HFFc6 (cell line): ENCODE results near the gene GPR82. TPM values are rescaled to one million over a fixed set of nuclear protein-coding genes. Genes with fewer than 3 reads are reported as not detected.

Experiments
- DNase-seq: peaks from one replicate; pipeline ENCODE4 v3.0.0-alpha.2; 2018
- H3K27ac Mint-ChIP-seq: 2 replicates; pipeline ENCODE4 v1.8.0; 2020; ENCODE audit warnings: mild to moderate bottlenecking, mixed read lengths
- H3K27me3 Mint-ChIP-seq: 2 replicates; pipeline ENCODE4 v1.8.0; 2021; ENCODE audit warnings: mild to moderate bottlenecking, moderate library complexity, mixed read lengths; ENCODE audit not compliant: insufficient read depth
- H3K36me3 Mint-ChIP-seq: 2 replicates; pipeline ENCODE4 v1.8.0; 2021; ENCODE audit warnings: low read depth, mixed read lengths
- H3K4me1 Mint-ChIP-seq: 2 replicates; pipeline ENCODE4 v1.8.0; 2020; ENCODE audit warnings: low read depth, mixed read lengths
- H3K4me3 Mint-ChIP-seq: 2 replicates; pipeline ENCODE4 v1.8.0; 2020; ENCODE audit warnings: mild to moderate bottlenecking, moderate library complexity, mixed read lengths
- H3K9me3 Mint-ChIP-seq: 2 replicates; pipeline ENCODE4 v1.8.0; 2020; ENCODE audit warnings: mild to moderate bottlenecking, mixed read lengths
- total RNA-seq, 6 experiments: library from RNA; stranded (reverse); fragmentation: NEBNext Ultra II Directional; extraction: Animal tissue kit (Norgen Biotek cat#: 25700); gene quantifications; 2 replicates in 1 of 6; 3 replicates in 5 of 6; pipeline ENCODE4 v1.2.3, GENCODE V29; 2021
- TF ChIP-seq, protein P1 (sequence below): fragments of 200-600 bp; sonication (generic); IDR thresholded peaks from 2 replicates; pipeline ENCODE4 v1.5.0; 2021; ENCODE audit warnings: antibody characterized with exemption, mild to moderate bottlenecking

The GPR82 gene
- total RNA-seq, 6 experiments from 2014 or later = not detected

DNA sequence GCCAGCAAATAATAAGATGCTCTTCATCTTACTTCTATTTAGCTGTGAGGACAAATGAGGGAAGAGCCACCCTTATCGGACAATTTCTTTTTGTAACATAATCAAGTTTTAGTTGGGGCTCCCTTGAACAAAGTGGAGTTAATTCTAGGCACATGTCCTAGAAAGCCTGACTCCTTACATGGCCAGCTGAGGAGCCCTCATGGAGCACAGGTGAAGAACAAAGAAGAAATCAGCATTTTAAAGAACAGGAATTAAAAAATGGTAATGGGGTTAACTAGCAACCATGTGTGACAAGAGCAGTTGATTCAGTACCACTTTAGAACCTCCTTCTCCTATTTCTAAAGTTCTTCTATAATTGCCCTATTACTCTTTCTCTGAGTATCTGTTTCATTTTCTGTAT, 15.9 kb downstream of the GPR82 start:
- Mint-ChIP-seq H3K9me3 (no peaks in the 10 kb centered on the region), H3K27ac (no peak overlapping the region), H3K36me3 (no peaks in the 10 kb centered on the region), H3K27me3 (no peaks in the 10 kb centered on the region; the same call in 1 of the 2 replicates), H3K4me1 (no peaks in the 10 kb centered on the region), H3K4me3 (no peak overlapping the region)
- no peak for DNase-seq
- TF ChIP-seq, protein P1, sequence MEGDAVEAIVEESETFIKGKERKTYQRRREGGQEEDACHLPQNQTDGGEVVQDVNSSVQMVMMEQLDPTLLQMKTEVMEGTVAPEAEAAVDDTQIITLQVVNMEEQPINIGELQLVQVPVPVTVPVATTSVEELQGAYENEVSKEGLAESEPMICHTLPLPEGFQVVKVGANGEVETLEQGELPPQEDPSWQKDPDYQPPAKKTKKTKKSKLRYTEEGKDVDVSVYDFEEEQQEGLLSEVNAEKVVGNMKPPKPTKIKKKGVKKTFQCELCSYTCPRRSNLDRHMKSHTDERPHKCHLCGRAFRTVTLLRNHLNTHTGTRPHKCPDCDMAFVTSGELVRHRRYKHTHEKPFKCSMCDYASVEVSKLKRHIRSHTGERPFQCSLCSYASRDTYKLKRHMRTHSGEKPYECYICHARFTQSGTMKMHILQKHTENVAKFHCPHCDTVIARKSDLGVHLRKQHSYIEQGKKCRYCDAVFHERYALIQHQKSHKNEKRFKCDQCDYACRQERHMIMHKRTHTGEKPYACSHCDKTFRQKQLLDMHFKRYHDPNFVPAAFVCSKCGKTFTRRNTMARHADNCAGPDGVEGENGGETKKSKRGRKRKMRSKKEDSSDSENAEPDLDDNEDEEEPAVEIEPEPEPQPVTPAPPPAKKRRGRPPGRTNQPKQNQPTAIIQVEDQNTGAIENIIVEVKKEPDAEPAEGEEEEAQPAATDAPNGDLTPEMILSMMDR = no peak

DNA sequence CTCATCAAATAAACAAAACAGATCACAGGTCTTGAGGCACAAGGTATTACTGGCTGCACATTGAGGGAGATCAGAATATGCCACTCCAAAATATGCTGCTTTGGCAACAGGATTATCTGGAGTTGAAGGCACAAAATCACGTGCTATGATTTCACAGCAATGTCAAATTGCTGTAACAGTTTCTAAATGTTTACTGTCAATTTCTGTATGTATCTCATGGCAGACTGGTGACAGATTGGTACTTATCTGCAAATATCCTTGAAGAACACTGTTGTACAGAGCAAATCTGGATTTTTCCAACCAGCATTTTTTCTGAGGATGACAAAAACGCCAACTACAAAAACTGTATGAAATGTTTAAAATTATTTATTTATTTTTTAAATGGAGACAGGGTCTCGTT, 26.7 kb downstream of the GPR82 start:
- TF ChIP-seq, protein P1 = no peak
- DNase-seq = no peak
- Mint-ChIP-seq H3K4me1 (no peaks in the 10 kb centered on the region), H3K9me3 (no peaks in the 10 kb centered on the region), H3K4me3 (no peak overlapping the region), H3K27ac (no peak overlapping the region), H3K36me3 (no peaks in the 10 kb centered on the region), H3K27me3 (no peaks in the 10 kb centered on the region)

DNA sequence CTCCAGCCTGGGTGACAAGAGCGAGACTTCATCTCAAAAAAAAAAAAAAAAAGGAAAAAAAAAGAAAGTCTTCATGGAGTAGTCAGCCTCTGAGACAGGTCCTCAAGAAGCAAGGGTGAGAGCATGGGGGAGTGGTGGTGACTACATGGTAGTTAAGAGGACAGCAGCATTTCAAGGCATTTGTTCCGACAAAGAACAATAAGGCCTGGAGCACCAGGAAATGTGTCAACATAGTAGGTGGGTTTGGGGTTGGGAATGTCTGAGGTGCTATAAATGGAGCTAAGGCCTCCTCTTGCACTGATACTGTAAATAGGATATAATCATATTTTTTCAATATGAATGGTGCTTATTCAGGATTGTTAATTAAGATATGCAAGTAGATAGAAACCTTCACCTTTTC, 34.4 kb downstream of the GPR82 start:
- no peak for DNase-seq
- Mint-ChIP-seq H3K4me1 (no peaks in the 10 kb centered on the region), H3K27ac (no peak overlapping the region), H3K36me3 (no peaks in the 10 kb centered on the region), H3K9me3 (no peaks in the 10 kb centered on the region), H3K27me3 (no peaks in the 10 kb centered on the region), H3K4me3 (no peak overlapping the region)
- TF ChIP-seq, protein P1 = no peak

DNA sequence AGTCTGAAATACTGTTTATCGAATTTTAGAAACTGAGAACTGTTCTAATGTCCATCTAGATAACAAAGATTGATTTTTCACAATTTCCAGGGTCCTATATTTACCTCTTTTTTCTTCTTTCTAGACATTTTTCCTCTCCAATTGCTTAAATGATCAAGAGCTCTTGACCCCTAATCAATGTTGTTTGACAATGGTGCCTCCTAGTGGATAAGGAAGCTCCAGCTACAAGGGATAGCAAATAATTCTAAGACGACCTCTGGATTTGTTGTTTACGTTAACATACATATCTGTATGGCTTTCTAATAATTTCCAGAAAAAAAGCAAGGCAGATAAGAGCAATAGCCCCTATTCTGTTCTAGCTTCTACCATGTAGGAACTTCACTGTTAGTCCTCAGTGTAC, 35.8 kb downstream of the GPR82 start:
- TF ChIP-seq, protein P1 = peak; percentile 73
- no peaks in the 10 kb centered on the region for H3K27me3 Mint-ChIP-seq
- H3K9me3 Mint-ChIP-seq = no peaks in the 10 kb centered on the region
- H3K36me3 Mint-ChIP-seq = no peaks in the 10 kb centered on the region
- DNase-seq = peak; percentile 10
- no peaks in the 10 kb centered on the region for H3K4me1 Mint-ChIP-seq
- H3K4me3 Mint-ChIP-seq = no peak overlapping the region
- no peak overlapping the region for H3K27ac Mint-ChIP-seq

DNA sequence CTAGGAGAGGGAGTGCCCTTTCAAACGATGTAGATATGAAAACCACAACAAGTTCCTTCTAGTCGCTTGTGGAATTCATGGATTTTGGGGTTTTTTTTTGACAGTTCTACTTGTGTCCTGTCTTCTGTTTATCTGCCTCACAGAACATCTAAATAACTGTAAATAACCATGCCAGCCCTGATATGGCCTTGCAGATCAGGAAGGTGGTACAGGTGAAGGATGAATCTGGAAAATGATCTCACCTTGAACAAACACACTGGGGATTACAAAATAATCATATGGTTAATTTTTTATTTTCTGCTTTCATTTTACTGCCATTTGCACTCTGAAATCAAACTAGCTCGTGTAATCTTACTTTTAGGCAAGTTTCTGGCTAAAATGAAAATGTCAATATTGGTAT, 37.2 kb downstream of the GPR82 start:
- Mint-ChIP-seq H3K36me3 (no peaks in the 10 kb centered on the region), H3K27ac (no peak overlapping the region), H3K4me1 (no peaks in the 10 kb centered on the region), H3K4me3 (no peak overlapping the region), H3K9me3 (no peaks in the 10 kb centered on the region), H3K27me3 (no peaks in the 10 kb centered on the region)
- TF ChIP-seq, protein P1 = no peak
- DNase-seq = no peak

DNA sequence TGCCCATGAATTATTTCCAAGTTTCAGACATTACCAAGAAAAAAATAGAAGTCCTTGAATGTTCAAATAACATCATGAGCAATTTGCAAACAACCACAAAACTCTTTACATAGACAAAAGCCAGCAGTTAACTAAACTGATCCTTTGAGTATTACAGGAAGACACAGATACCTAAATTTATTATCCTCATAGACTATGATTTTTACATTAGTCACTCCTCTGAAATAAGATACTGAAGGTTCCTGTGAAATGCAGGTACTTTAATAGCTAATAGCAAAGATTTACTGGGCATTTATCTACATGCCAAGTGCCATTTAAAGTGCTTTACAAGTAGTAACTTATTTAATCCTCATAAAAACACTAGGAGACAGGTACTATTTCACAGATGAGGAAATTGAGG, 37.7 kb downstream of the GPR82 start:
- TF ChIP-seq, protein P1 = no peak
- Mint-ChIP-seq H3K4me3 (no peak overlapping the region), H3K27ac (no peak overlapping the region), H3K36me3 (no peaks in the 10 kb centered on the region), H3K27me3 (no peaks in the 10 kb centered on the region), H3K4me1 (no peaks in the 10 kb centered on the region), H3K9me3 (no peaks in the 10 kb centered on the region)
- DNase-seq = no peak
